K562 (cell line): ENCODE measurements around the gene ABCA4. TPM values are rescaled to one million over a fixed set of nuclear protein-coding genes. Genes with fewer than 3 reads are reported as not detected.

ENCODE experiments used
- ATAC-seq: fragments of 200-7000 bp; cut with Tn5 transposase; 3 replicates; pipeline ENCODE4 v1.9.1; 2020; ENCODE audit warnings: moderate library complexity
- BruUV-seq: library from RNA; stranded (reverse); fragments of 400-500 nt; replicated peaks from 2 replicates; lab custom pipeline; 2021; lab: Mats Ljungman, UMichigan
- CTCF ChIA-PET: fragments of 300-600 bp; formaldehyde crosslinking; extraction: SDS; loops from one replicate; lab custom pipeline; 2021; ENCODE audit warnings: low intra/inter-chr PET ratio; lab: Yijun Ruan, JAX
- POLR2A ChIA-PET: fragments of 300-600, 350-650 bp; sonication (Branson Sonifier 250); formaldehyde crosslinking; extraction: SDS; loops from one replicate; lab custom pipeline; 2021; ENCODE audit warnings: antibody characterized with exemption, inconsistent platforms; lab: Yijun Ruan, JAX
- DNase-seq, 4 experiments: peaks; one replicate each; pipeline versions ENCODE4 v3.0.0 to v3.0.0-alpha.2; 2011 to 2018; ENCODE audit warnings: low spot score in 3 of 4, mixed read lengths in 3 of 4; ENCODE audit errors: extremely low read depth in 1 of 4
- FAIRE-seq: peaks from 2 replicates; lab custom pipeline; 2011; peaks lifted over from hg19 to GRCh38; lab: Jason Lieb, UNC
- H2AFZ ChIP-seq: 2 replicates; pipeline ENCODE4 v1.6.0; 2011; ENCODE audit warnings: low read depth, low read length, control low read depth, inconsistent platforms
- H3K27ac ChIP-seq: fragments of 200-600 bp; 3 replicates; pipeline ENCODE4 v1.8.0; 2011; ENCODE audit warnings: low read depth, mild to moderate bottlenecking, control low read depth, inconsistent platforms, low read length, moderate library complexity, mixed read lengths; ENCODE audit errors: extremely low read depth
- H3K27me3 ChIP-seq, 2 experiments: fragments of 300-600 bp in 1 of 2; 2 replicates in 1 of 2; 3 replicates in 1 of 2; pipeline versions ENCODE4 v1.6.0 to v1.8.0; 2011; ENCODE audit warnings: inconsistent platforms in 2 of 2, low read length in 2 of 2, mild to moderate bottlenecking in 1 of 2, mixed read lengths in 1 of 2, moderate library complexity in 1 of 2; ENCODE audit not compliant: control insufficient read depth in 2 of 2, insufficient read depth in 2 of 2
- H3K36me3 ChIP-seq: fragments of 300-600 bp; 3 replicates; pipeline ENCODE4 v1.8.0; 2011; ENCODE audit warnings: mild to moderate bottlenecking, low read length, inconsistent platforms; ENCODE audit not compliant: control insufficient read depth, insufficient read depth
- H3K4me1 ChIP-seq, 2 experiments: fragments of 200-600 bp in 1 of 2; replicated peaks in 1 of 2; 2 replicates in 1 of 2; 3 replicates in 1 of 2; pipeline versions ENCODE4 v1.5.1 to v1.8.0; 2011; ENCODE audit warnings: inconsistent platforms in 2 of 2, low read length in 2 of 2, mild to moderate bottlenecking in 1 of 2, mixed read lengths in 1 of 2, moderate library complexity in 1 of 2; ENCODE audit not compliant: control insufficient read depth in 2 of 2, insufficient read depth in 2 of 2
- H3K4me2 ChIP-seq: 2 replicates; pipeline ENCODE4 v1.6.1; 2011; ENCODE audit warnings: low read length, control low read depth, inconsistent platforms, mixed read lengths; ENCODE audit not compliant: insufficient read depth
- H3K4me3 ChIP-seq: fragments of 200-600 bp; sonication (generic), shearing (Covaris generic); 2 replicates; pipeline ENCODE4 v1.5.1; 2016; ENCODE audit warnings: control low read depth, inconsistent platforms
- H3K79me2 ChIP-seq: fragments of 200-600 bp; 3 replicates; pipeline ENCODE4 v1.8.0; 2011; ENCODE audit warnings: low read length, inconsistent platforms; ENCODE audit not compliant: control insufficient read depth, insufficient read depth
- H3K9ac ChIP-seq, 2 experiments: 2 replicates each; pipeline versions ENCODE4 v1.6.0 to v1.6.1; 2011; ENCODE audit warnings: low read depth in 2 of 2, low read length in 2 of 2, control low read depth in 1 of 2, inconsistent platforms in 1 of 2, mild to moderate bottlenecking in 1 of 2, mixed read lengths in 1 of 2; ENCODE audit not compliant: insufficient read depth in 1 of 2
- H3K9me1 ChIP-seq: one replicate; pipeline ENCODE4 v1.6.0; 2011; ENCODE audit warnings: inconsistent platforms, mild to moderate bottlenecking, low read length, moderate library complexity; ENCODE audit not compliant: control insufficient read depth, insufficient read depth
- H3K9me3 ChIP-seq: replicated peaks from 2 replicates; pipeline ENCODE4 v1.5.1; 2011; ENCODE audit warnings: low read depth, low read length, inconsistent platforms; ENCODE audit not compliant: control insufficient read depth, insufficient read depth
- H4K20me1 ChIP-seq: replicated peaks from 2 replicates; pipeline ENCODE4 v1.6.1; 2011; ENCODE audit warnings: low read length, inconsistent platforms, mixed read lengths; ENCODE audit not compliant: control insufficient read depth, insufficient read depth
- ARID1B ChIP-seq: fragments of 450-650 bp; IDR thresholded peaks from 2 replicates; pipeline ENCODE4 v1.6.1; 2016; ENCODE audit warnings: antibody characterized with exemption, mild to moderate bottlenecking, inconsistent platforms
- ATF1 ChIP-seq, 2 experiments: fragments of 450-650 bp in 1 of 2; IDR thresholded peaks; 2 replicates each; pipeline ENCODE4 v1.6.1; 2016; ENCODE audit warnings: missing compliant biosample characterization in 1 of 2, missing genetic modification characterization in 1 of 2
- ATF7 ChIP-seq: fragments of 450-650 bp; IDR thresholded peaks from 2 replicates; pipeline ENCODE4 v1.7.1; 2014; ENCODE audit warnings: mild to moderate bottlenecking, moderate library complexity
- CBFB ChIP-seq: sonication (generic); formaldehyde crosslinking; IDR thresholded peaks from 2 replicates; pipeline ENCODE4 v1.4.0; 2020; ENCODE audit warnings: mild to moderate bottlenecking, missing genetic modification reagents
- CCNT2 ChIP-seq: IDR thresholded peaks from 2 replicates; pipeline ENCODE4 v1.6.1; 2011; ENCODE audit warnings: borderline replicate concordance, low read depth, mild to moderate bottlenecking, moderate library complexity, mixed read lengths, low read length; ENCODE audit not compliant: insufficient read length; ENCODE audit errors: extremely low read depth
- CEBPG ChIP-seq, 3 experiments: fragments of 200-800 bp in 1 of 3; sonication (Bioruptor generic) in 1 of 3; sonication (generic) in 1 of 3; formaldehyde crosslinking in 1 of 3; IDR thresholded peaks in 2 of 3; conservative IDR thresholded peaks in 1 of 3; 2 replicates each; pipeline versions ENCODE4 v1.6.1 to v1.8.0; 2016 to 2022; ENCODE audit warnings: missing compliant biosample characterization in 2 of 3, missing genetic modification characterization in 2 of 3, mild to moderate bottlenecking in 1 of 3, missing genetic modification reagents in 1 of 3
- CREB1 ChIP-seq, 2 experiments: sonication (generic) in 1 of 2; formaldehyde crosslinking in 1 of 2; IDR thresholded peaks; 2 replicates each; pipeline versions ENCODE4 v1.6.1 to v1.8.0; 2012 to 2022; ENCODE audit warnings: inconsistent platforms in 1 of 2, mild to moderate bottlenecking in 1 of 2, missing genetic modification reagents in 1 of 2, moderate library complexity in 1 of 2
- CTBP1 ChIP-seq: fragments of 450-650 bp; IDR thresholded peaks from 2 replicates; pipeline ENCODE4 v1.6.1; 2016; ENCODE audit warnings: borderline replicate concordance
- FOS ChIP-seq: IDR thresholded peaks from 3 replicates; pipeline ENCODE4 v1.6.1; 2011; ENCODE audit not compliant: insufficient read length; ENCODE audit errors: extremely low read depth
- FOSL1 ChIP-seq: fragments of 200-800 bp; sonication (Bioruptor generic); conservative IDR thresholded peaks from 2 replicates; pipeline ENCODE4 v1.6.1; 2016; ENCODE audit warnings: missing genetic modification characterization, missing compliant biosample characterization
- JUN ChIP-seq, 2 experiments: sonication (generic) in 1 of 2; formaldehyde crosslinking in 1 of 2; IDR thresholded peaks; 2 replicates each; pipeline versions ENCODE4 v1.6.1 to v1.8.0; 2012 to 2022; ENCODE audit warnings: borderline replicate concordance in 2 of 2, mild to moderate bottlenecking in 2 of 2, improper control_type of control experiment in 1 of 2, low read depth in 1 of 2, low read length in 1 of 2, missing genetic modification reagents in 1 of 2
- JUND ChIP-seq, 2 experiments: IDR thresholded peaks; 2 replicates in 1 of 2; 3 replicates in 1 of 2; pipeline ENCODE4 v1.6.1; 2011; ENCODE audit warnings: borderline replicate concordance in 2 of 2, low read depth in 2 of 2, low read length in 2 of 2, improper control_type of control experiment in 1 of 2, missing biosample characterization in 1 of 2, missing genetic modification characterization in 1 of 2, missing genetic modification reagents in 1 of 2
- LCOR ChIP-seq: sonication (generic); formaldehyde crosslinking; IDR thresholded peaks from 2 replicates; pipeline ENCODE4 v1.8.0; 2022; ENCODE audit warnings: mild to moderate bottlenecking, missing genetic modification reagents
- MTA2 ChIP-seq: fragments of 450-650 bp; IDR thresholded peaks from 2 replicates; pipeline ENCODE4 v1.6.1; 2016; ENCODE audit warnings: low read depth
- NONO ChIP-seq, 2 experiments: fragments of 200-400 bp in 1 of 2; fragments of 450-650 bp in 1 of 2; formaldehyde crosslinking in 1 of 2; IDR thresholded peaks; 2 replicates each; pipeline ENCODE4 v1.6.1; 2017; ENCODE audit warnings: low read depth in 2 of 2, mild to moderate bottlenecking in 2 of 2, moderate library complexity in 2 of 2, low read length in 1 of 2
- SETDB1 ChIP-seq: IDR thresholded peaks from one replicate; pipeline ENCODE4 v1.6.1; 2012; ENCODE audit warnings: low read length, control low read depth, inconsistent platforms
- SMARCC2 ChIP-seq: fragments of 450-650 bp; IDR thresholded peaks from 2 replicates; pipeline ENCODE4 v1.6.1; 2017; ENCODE audit warnings: antibody characterized with exemption, moderate library complexity, mild to moderate bottlenecking, low read depth
- SMARCE1 ChIP-seq: fragments of 450-650 bp; IDR thresholded peaks from 2 replicates; pipeline ENCODE4 v1.7.1; 2016; ENCODE audit warnings: mild to moderate bottlenecking
- SOX6 ChIP-seq: fragments of 450-650 bp; IDR thresholded peaks from 2 replicates; pipeline ENCODE4 v1.6.1; 2014; ENCODE audit warnings: mild to moderate bottlenecking
- SRF ChIP-seq, 2 experiments: fragments of 250-450, 450-650 bp in 1 of 2; sonication (Bioruptor Pico) in 1 of 2; sonication (generic) in 1 of 2; formaldehyde crosslinking; IDR thresholded peaks; 2 replicates each; pipeline versions ENCODE4 v1.5.0 to v1.5.1; 2020 to 2022; ENCODE audit warnings: mild to moderate bottlenecking in 1 of 2, missing genetic modification reagents in 1 of 2
- TAL1 ChIP-seq: fragments of 450-650 bp; IDR thresholded peaks from 2 replicates; pipeline ENCODE4 v1.6.1; 2016; ENCODE audit warnings: mild to moderate bottlenecking
- ZEB2 ChIP-seq: fragments of 450-650 bp; IDR thresholded peaks from 2 replicates; pipeline ENCODE4 v1.6.1; 2016
- ZNF347 ChIP-seq: fragments of 450-650 bp; formaldehyde crosslinking; IDR thresholded peaks from 2 replicates; pipeline ENCODE4 v1.4.0; 2020; ENCODE audit warnings: low read depth, mild to moderate bottlenecking, moderate library complexity
- WGBS: fragments of 100-300 bp; shearing (Covaris generic); methylation state at CpG from one replicate; pipeline ENCODE4 v1.1.6; 2016; ENCODE audit warnings: low coverage, mixed read lengths; ENCODE audit not compliant: insufficient coverage; ENCODE audit errors: missing lambda C conversion rate; 5-methylcytosine and 5-hydroxymethylcytosine counted together
- in situ Hi-C: fragments of 300-500 bp; cut with MboI; formaldehyde crosslinking; loops from 4 replicates; pipeline ENCODE4 v1.15.0; 2018; ENCODE audit warnings: inconsistent platforms, mixed read lengths
- intact Hi-C: fragments of 100-400 bp; cut with micrococcal nuclease; formaldehyde crosslinking; loops from 2 replicates; pipeline ENCODE4 v1.14.2; 2022
- polyA plus RNA-seq, 8 experiments: library from polyadenylated mRNA; depleted of rRNA in 4 of 8; stranded (reverse) in 5 of 8; unstranded in 3 of 8; fragments of >200 nt; fragmentation: Nextera tagmentation in 2 of 8; fragmentation: Illumina TruSeq in 1 of 8; extraction: Ambion mirVana in 2 of 8; extraction: Trizol in 1 of 8; gene quantifications; 2 replicates each; pipeline versions ENCODE4 v1.2.1 to v1.2.3, GENCODE V29; 2011 to 2014; ENCODE audit warnings: inconsistent platforms in 1 of 8, missing spikeins in 1 of 8
- total RNA-seq, 7 experiments: library from RNA; depleted of rRNA in 6 of 7; stranded (reverse); fragments of >200 nt in 6 of 7; fragmentation: Illumina TruSeq in 2 of 7; extraction: Trizol in 2 of 7; gene quantifications; 2 replicates each; pipeline versions ENCODE4 v1.2.1 to v1.2.3, GENCODE V29; 2011 to 2021; ENCODE audit warnings: low replicate concordance in 1 of 7

The ABCA4 gene
- total and polyA plus RNA-seq, 9 of the 15 experiments (the other 6 are each of a cell fraction or from before 2014, with no cell fraction given), result 0.01 to 0.04 TPM; not detected in 7

DNA sequence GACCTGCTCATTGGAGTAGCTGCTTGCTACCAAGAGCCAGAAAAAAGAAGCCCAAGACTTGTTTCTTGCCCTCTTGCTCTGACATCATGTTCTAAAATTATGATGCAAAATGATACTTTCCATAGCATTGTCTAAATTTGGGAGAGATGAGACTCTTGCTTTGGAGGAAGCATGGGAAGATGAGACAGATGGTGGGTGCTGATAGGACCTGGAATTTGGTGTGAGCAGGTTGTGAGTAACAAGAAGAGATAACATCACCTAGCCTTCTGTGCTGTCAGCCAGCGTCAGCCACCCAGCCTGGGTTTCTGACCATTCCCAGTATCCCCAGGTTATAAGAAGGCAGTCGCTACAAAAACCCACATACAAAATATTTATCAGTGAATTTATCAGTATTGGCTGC lies 144.7 kb downstream of the ABCA4 start:
- Histone ChIP-seq H3K9me3 (no peaks in the 10 kb centered on the region), H3K9me1 (no peaks in the 10 kb centered on the region), H3K27ac (no peak overlapping the region), H3K9ac (no peak overlapping the region), H3K27me3 (peaks cover 0 to 9% of the 10 kb centered on the region in 2 experiments; a peak in 2 of 5 replicates), H3K4me3 (no peak overlapping the region), H2AFZ (no peak overlapping the region), H3K4me2 (no peak overlapping the region), H3K79me2 (no peaks in the 10 kb centered on the region), H4K20me1 (no peaks in the 10 kb centered on the region; the same call in 1 of the 2 replicates), H3K36me3 (no peaks in the 10 kb centered on the region), H3K4me1 (peaks cover 0 to 9% of the 10 kb centered on the region in 2 experiments; a peak in 2 of 5 replicates)
- no TSS peak for BruUV-seq
- 0% methylated on average over 2 of the region's 2 CpGs for WGBS
- ChIA-PET POLR2A (interaction anchor here (0.8 to 1.4 kb wide), 2 partner anchors 18 to 49 kb away, joined by 3 to 5 read pairs; no protein-coding TSS in a partner anchor), CTCF (no interaction called here)
- FAIRE-seq (no peak), DNase-seq (peak in 2 of 4 experiments; percentile 25 to 37), ATAC-seq (no peak; the same call in 2 of the 3 replicates)
- intact Hi-C loops, result no loop called here
- in situ Hi-C loops, result no loop called here
- TF ChIP-seq JUND (IDR thresholded peaks at IDR 0.05; ENCODE audit: borderline replicate concordance, low read depth, low read length) (peak; percentile 68; the same call in 1 of the 2 replicates), JUND (tag; IDR thresholded peaks at IDR 0.05; ENCODE audit: borderline replicate concordance, low read depth, low read length) (no peak; the same call in 2 of the 3 replicates), CBFB (CRISPR knock-in tag) (no peak), NONO (IDR thresholded peaks at IDR 0.05; ENCODE audit: low read depth in 2 of 2, low read length in 1 of 2) (no peak), CCNT2 (no peak), SMARCE1 (peak; percentile 45; the same call in 1 of the 2 replicates), FOSL1 (peak; percentile 94), SETDB1 (no peak), CEBPG (CRISPR knock-in tag; IDR thresholded peaks at IDR 0.05) (no peak), CEBPG (tag; conservative IDR thresholded peaks at IDR 0.05 in 1 of 2, IDR thresholded peaks at IDR 0.05 in 1 of 2) (0 out of 4 replicates have a peak, but pooled peaks of 1 of the 2 experiments have one; percentile 32), SRF (CRISPR knock-in tag; IDR thresholded peaks at IDR 0.05) (0 out of 4 replicates have a peak, but pooled peaks of 1 of the 2 experiments have one; percentile 35), CTBP1 (peak; percentile 82), CREB1 (IDR thresholded peaks at IDR 0.05) (no peak), CREB1 (CRISPR knock-in tag; IDR thresholded peaks at IDR 0.05) (peak; percentile 43; the same call in 1 of the 2 replicates), ZEB2 (0 out of 2 replicates have a peak, but pooled peaks have one; percentile 24), SMARCC2 (peak; percentile 54; the same call in 1 of the 2 replicates), ARID1B (peak; percentile 81), SOX6 (peak; percentile 63; the same call in 1 of the 2 replicates), MTA2 (peak; percentile 53; the same call in 1 of the 2 replicates), LCOR (peak; percentile 66; the same call in 1 of the 2 replicates), ATF7 (0 out of 2 replicates have a peak, but pooled peaks have one; percentile 18), ATF1 (CRISPR knock-in tag; IDR thresholded peaks at IDR 0.05) (no peak), ATF1 (tag; IDR thresholded peaks at IDR 0.05) (0 out of 2 replicates have a peak, but pooled peaks have one; percentile 11), FOS (peak; percentile 24), ZNF347 (CRISPR knock-in tag) (no peak), TAL1 (peak; percentile 52), JUN (IDR thresholded peaks at IDR 0.05; ENCODE audit: borderline replicate concordance, low read depth, low read length) (peak; percentile 32; the same call in 1 of the 2 replicates), JUN (CRISPR knock-in tag; IDR thresholded peaks at IDR 0.05; ENCODE audit: borderline replicate concordance) (no peak)
